Stimulated activated naive B cell treated with anti-CD40 and anti-IgM and Interleukin-4, amounts not matched to agents 10 μg/mL and 1 μg/mL and 100 μg/mL, for 72 hours (primary cell): ENCODE data around the gene MYOZ1.
"Not testable (repeated sequence)": the region's sequence is repeated elsewhere in the genome, so short reads cannot be mapped to it uniquely, and the experiment has no call there.

Source experiments
- ATAC-seq, 2 donors: fragments of 150-1000 bp; cut with Tn5 transposase; replicated peaks; 2 replicates each; pipeline ENCODE4 v1.10.0; 2021; ENCODE audit warnings: moderate library complexity in 1 of 2
- DNase-seq: peaks from one replicate; pipeline ENCODE4 v3.0.0; 2021
- H3K27ac Mint-ChIP-seq: one replicate; pipeline ENCODE4 v1.8.0; 2022; ENCODE audit warnings: mild to moderate bottlenecking, mixed read lengths
- H3K27me3 Mint-ChIP-seq, 2 donors: one replicate each; pipeline ENCODE4 v1.8.0; 2022; ENCODE audit warnings: mixed read lengths in 2 of 2
- H3K36me3 Mint-ChIP-seq, 2 donors: one replicate each; pipeline ENCODE4 v1.8.0; 2022; ENCODE audit warnings: mixed read lengths in 2 of 2, mild to moderate bottlenecking in 1 of 2
- H3K4me1 Mint-ChIP-seq, 2 donors: one replicate each; pipeline ENCODE4 v1.8.0; 2022; ENCODE audit warnings: mixed read lengths in 2 of 2, mild to moderate bottlenecking in 1 of 2
- H3K4me3 Mint-ChIP-seq, 2 donors: one replicate each; pipeline ENCODE4 v1.8.0; 2022; ENCODE audit warnings: mild to moderate bottlenecking in 2 of 2, mixed read lengths in 2 of 2, moderate library complexity in 1 of 2
- H3K9me3 Mint-ChIP-seq, 2 donors: one replicate each; pipeline ENCODE4 v1.8.0; 2022; ENCODE audit warnings: mixed read lengths in 2 of 2, mild to moderate bottlenecking in 1 of 2

Gene MYOZ1

DNA sequence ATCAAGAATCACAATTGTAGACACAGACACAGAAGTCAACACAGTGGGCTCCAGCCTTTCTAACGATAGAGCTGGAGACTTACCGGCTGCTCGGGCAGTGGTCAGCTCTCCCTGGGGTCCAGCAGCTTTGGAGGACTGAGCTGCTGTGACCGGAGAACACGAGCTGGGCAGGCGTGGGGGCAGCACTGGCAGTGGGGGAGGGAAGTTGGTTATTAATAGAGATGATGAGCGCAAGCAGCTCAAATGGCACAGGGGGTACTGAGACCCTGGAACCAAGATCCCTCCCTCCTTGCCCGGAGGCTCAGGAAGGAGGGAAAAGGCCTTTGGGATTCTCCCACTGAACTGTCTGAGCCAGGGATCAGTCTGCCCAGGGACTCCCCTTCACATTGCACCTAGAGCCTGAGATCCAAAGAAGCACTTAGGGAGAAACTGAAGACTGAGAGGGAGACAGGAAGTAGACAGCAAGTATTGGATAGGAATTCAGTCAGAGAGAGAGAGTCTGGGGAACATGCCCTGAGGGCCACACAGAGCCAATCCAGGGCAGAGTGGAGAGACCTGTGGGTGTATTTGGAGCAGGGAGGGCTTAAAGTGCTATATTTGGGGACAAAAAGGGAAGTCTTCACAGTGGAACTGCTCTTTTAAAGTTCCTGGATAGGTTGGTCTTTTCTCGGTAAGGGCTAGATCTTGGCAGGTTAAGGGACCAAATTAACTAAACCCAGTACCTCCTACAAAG is at the start of gene MYOZ1:
Gene MYOZ1, minus strand, starts transcription at position 147 of the 733 bp plus-strand sequence. CDS start 1,457 bp downstream, outside the sequence.
- DNase-seq (no peak), ATAC-seq (no peak)
- Mint-ChIP-seq H3K36me3 (no peaks in the 10 kb centered on the region), H3K27ac (no peak within 1 kb of the TSS), H3K4me3 (no peak within 1 kb of the TSS), H3K4me1 (peaks cover 11 to 12% of the 10 kb centered on the region in 2 donors), H3K9me3 (no peaks in the 10 kb centered on the region), H3K27me3 (peaks cover 10% of the 10 kb centered on the region in 2 donors)

DNA sequence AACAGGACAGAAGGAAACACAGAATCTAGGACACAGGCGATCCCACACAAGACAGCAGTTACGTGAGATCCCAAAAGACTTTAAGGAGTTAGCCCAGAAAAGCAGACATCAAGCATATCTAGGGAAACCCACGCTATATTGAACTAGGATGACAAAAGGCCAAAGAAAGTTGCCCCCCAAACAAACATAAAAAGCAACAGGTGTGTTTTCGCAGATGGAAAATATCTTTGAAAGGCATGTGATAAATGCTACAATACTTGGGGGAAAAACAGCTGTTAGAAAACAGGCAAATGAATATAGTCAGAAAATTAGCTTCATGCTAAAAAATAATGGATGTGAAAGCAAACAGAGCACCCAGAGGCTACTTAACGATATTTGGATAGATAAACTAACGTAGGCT is 49.5 kb upstream of the MYOZ1 start:
- H3K4me1 Mint-ChIP-seq, H3K27me3 Mint-ChIP-seq, ATAC-seq, H3K4me3 Mint-ChIP-seq, H3K27ac Mint-ChIP-seq, H3K9me3 Mint-ChIP-seq, DNase-seq: not testable (repeated sequence)
- H3K36me3 Mint-ChIP-seq, result peaks cover 15 to 24% of the 10 kb centered on the region in 2 donors

- not testable (repeated sequence) for H3K27ac Mint-ChIP-seq
These were observed 48.3 kb upstream of the MYOZ1 start for GRCh38 chr10:73689596-73689995.

DNA sequence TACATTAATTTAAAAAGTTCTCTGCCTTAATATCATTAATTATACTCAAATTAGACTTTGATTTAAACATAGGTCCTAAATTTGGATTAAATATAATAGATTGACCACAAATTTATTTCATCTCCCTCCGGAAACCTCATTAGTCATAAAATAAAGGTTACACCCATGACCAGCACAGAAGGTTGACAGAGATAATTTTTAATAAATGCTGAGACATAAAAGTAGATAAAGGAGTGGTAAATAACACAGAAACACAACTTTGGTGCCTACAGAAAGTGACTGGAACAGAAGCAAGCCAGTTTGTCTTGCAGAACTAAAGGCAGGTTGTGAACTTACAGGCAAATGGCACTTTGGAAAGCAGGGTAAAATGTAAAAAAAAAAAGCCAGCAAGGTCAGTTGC is 46.4 kb upstream of the MYOZ1 start:
- not testable (repeated sequence) for H3K27ac Mint-ChIP-seq, H3K27me3 Mint-ChIP-seq, DNase-seq, ATAC-seq, H3K9me3 Mint-ChIP-seq, H3K4me3 Mint-ChIP-seq, H3K4me1 Mint-ChIP-seq
- H3K36me3 Mint-ChIP-seq, result peaks cover 16 to 22% of the 10 kb centered on the region in 2 donors

More at GRCh38 chr10:73689596-73689995, 48.3 kb upstream of the MYOZ1 start:
- H3K4me1 Mint-ChIP-seq, H3K9me3 Mint-ChIP-seq, ATAC-seq, H3K27me3 Mint-ChIP-seq, H3K4me3 Mint-ChIP-seq, DNase-seq: not testable (repeated sequence)
- H3K36me3 Mint-ChIP-seq, result peaks cover 18 to 26% of the 10 kb centered on the region in 2 donors

- H3K9me3 Mint-ChIP-seq, result not testable (repeated sequence)
These were observed 33.3 kb upstream of the MYOZ1 start for GRCh38 chr10:73674546-73674945.

GRCh38 chr10:73668378-73668777 is 27.1 kb upstream of the MYOZ1 start:
- not testable (repeated sequence) for H3K36me3 Mint-ChIP-seq, H3K27ac Mint-ChIP-seq, H3K4me1 Mint-ChIP-seq, ATAC-seq, H3K4me3 Mint-ChIP-seq, H3K27me3 Mint-ChIP-seq, DNase-seq, H3K9me3 Mint-ChIP-seq

More at GRCh38 chr10:73674546-73674945, 33.3 kb upstream of the MYOZ1 start:
- not testable (repeated sequence) for H3K27me3 Mint-ChIP-seq, DNase-seq, H3K36me3 Mint-ChIP-seq, H3K4me1 Mint-ChIP-seq, H3K27ac Mint-ChIP-seq, ATAC-seq, H3K4me3 Mint-ChIP-seq

GRCh38 chr10:73666153-73666809 is 25.0 kb upstream of the MYOZ1 start:
- H3K27ac Mint-ChIP-seq, H3K9me3 Mint-ChIP-seq, H3K4me1 Mint-ChIP-seq, DNase-seq, H3K4me3 Mint-ChIP-seq, H3K36me3 Mint-ChIP-seq, H3K27me3 Mint-ChIP-seq, ATAC-seq: not testable (repeated sequence)

GRCh38 chr10:73665581-73665980 is 24.3 kb upstream of the MYOZ1 start:
- H3K27ac Mint-ChIP-seq, H3K9me3 Mint-ChIP-seq, DNase-seq, ATAC-seq, H3K36me3 Mint-ChIP-seq, H3K27me3 Mint-ChIP-seq, H3K4me3 Mint-ChIP-seq, H3K4me1 Mint-ChIP-seq: not testable (repeated sequence)

DNA sequence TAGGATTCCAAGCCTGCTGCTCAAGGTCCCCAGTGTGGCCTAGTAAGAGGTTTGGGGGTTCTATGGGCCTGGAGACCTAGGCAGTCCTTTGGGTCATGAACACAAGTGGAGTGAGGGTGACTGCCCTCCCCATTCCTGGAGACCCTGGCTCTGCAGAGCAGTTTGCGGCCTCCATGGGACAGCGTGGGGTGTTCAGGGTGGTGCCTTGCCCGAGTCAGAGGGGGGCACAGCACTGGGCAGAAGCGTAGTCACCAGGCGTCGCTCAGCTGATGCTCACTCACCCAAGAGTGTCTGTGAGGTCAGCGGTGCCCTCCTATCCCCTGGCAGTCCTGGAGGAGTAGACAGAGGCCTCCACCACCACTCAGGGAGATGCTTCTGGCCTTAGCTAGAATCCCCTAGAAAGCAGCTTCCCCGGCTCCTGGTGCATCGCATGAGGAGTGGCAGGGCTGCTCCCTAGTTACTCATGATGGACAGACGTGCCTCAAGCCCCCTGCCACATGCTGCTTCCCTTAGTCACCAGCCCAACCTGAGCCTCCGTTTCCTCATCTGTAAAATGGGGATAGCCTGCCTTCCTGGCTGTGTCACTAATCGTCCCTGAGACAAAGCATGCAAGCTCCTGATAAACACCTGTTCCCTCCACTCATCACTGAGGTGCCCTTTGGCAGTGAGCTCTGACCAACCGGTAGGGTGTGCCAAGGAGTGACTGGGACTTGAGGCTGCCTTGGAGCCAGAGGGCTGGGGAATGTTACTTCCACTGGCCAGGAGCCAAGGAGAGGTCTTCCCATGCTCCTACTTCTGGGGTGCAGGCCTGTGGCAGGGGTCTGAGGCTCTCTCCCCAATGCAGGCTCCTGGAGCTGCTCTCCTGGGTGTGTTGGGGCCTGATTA is 23.1 kb upstream of the MYOZ1 start:
- H3K9me3 Mint-ChIP-seq, H3K27me3 Mint-ChIP-seq, ATAC-seq, H3K27ac Mint-ChIP-seq, H3K36me3 Mint-ChIP-seq, DNase-seq, H3K4me1 Mint-ChIP-seq, H3K4me3 Mint-ChIP-seq: not testable (repeated sequence)

DNA sequence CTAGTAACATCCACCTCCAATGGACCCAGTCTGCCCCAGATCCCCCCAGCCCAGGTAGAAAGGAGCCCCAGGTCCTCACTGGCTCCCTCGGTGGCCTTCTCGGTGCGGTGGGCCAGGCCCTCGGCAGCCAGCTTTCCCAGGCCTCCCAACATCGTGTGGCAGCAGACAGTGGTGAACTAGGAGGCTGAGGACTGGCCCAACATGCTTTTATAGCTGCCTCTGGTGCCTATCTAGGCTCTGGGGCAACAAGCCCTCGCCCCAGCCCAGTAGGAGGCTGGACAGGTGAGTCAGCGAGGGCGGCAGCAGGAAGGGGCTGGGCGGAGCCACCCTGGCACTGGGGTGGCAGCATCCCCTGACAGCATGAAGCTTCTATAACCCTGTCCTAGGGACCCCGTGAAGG is 22.3 kb upstream of the MYOZ1 start:
- not testable (repeated sequence) for ATAC-seq, DNase-seq, H3K4me3 Mint-ChIP-seq, H3K27me3 Mint-ChIP-seq, H3K36me3 Mint-ChIP-seq, H3K9me3 Mint-ChIP-seq, H3K27ac Mint-ChIP-seq, H3K4me1 Mint-ChIP-seq

DNA sequence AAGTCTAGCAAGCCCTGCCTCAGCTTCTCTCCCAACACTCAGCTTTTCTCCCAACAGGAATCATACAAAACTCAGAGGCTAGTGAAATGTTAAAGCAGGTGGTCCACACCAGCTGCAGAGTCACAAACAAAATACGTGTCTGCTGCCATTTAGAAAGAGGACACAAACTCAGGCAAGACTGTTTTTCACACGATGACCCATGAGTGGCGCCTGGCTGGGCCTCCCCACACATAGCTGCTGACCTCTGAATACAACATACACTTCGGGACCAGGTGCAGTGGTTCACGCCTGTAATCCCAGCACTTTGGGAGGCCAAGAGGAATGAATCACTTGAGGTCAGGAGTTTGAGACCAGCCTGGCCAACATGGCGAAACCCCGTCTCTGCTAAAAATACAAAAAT is 21.4 kb upstream of the MYOZ1 start:
- ATAC-seq, H3K27ac Mint-ChIP-seq, H3K4me3 Mint-ChIP-seq, H3K27me3 Mint-ChIP-seq, H3K4me1 Mint-ChIP-seq, DNase-seq, H3K36me3 Mint-ChIP-seq, H3K9me3 Mint-ChIP-seq: not testable (repeated sequence)

GRCh38 chr10:73655990-73656298 is 14.7 kb upstream of the MYOZ1 start, which contains the start of gene SYNPO2L:
Gene SYNPO2L (minus strand): TSS chr10:73656029. CDS start chr10:73655922, 107 bp downstream.
- no peak for ATAC-seq
- Mint-ChIP-seq H3K27me3 (no peaks in the 10 kb centered on the region), H3K9me3 (no peaks in the 10 kb centered on the region), H3K36me3 (no peaks in the 10 kb centered on the region), H3K27ac (no peak within 1 kb of the TSS), H3K4me1 (peaks cover 9 to 11% of the 10 kb centered on the region in 2 donors), H3K4me3 (no peak within 1 kb of the TSS)
- no peak for DNase-seq

GRCh38 chr10:73655257-73655989 is 14.1 kb upstream of the MYOZ1 start:
- H3K9me3 Mint-ChIP-seq, result no peaks in the 10 kb centered on the region
- no peak overlapping the region for H3K27ac Mint-ChIP-seq
- no peak overlapping the region for H3K4me3 Mint-ChIP-seq
- DNase-seq (no peak), ATAC-seq (peak in 1 of 2 donors; percentile 31)
- H3K36me3 Mint-ChIP-seq, result no peaks in the 10 kb centered on the region
- H3K27me3 Mint-ChIP-seq, result no peaks in the 10 kb centered on the region
- peaks cover 15% of the 10 kb centered on the region in 2 donors for H3K4me1 Mint-ChIP-seq

GRCh38 chr10:73653701-73654100 is 12.4 kb upstream of the MYOZ1 start:
- Mint-ChIP-seq H3K4me1 (peaks cover 16 to 24% of the 10 kb centered on the region in 2 donors), H3K27ac (no peak overlapping the region), H3K27me3 (no peaks in the 10 kb centered on the region), H3K4me3 (no peak overlapping the region), H3K9me3 (no peaks in the 10 kb centered on the region), H3K36me3 (no peaks in the 10 kb centered on the region)
- ATAC-seq, result no peak
- DNase-seq, result no peak
